HG02610 (cell line): ENCODE results near the gene RHBDD2.
"Not testable (repeated sequence)": the region's sequence is repeated elsewhere in the genome, so short reads cannot be mapped to it uniquely, and the experiment has no call there.

Experiments used
- ATAC-seq: cut with Tn5 transposase; IDR thresholded peaks from one replicate; pipeline ENCODE4 v1.9.1; 2021; ENCODE audit warnings: mild to moderate bottlenecking, moderate library complexity; ENCODE audit not compliant: unreplicated experiment

RHBDD2 gene

DNA sequence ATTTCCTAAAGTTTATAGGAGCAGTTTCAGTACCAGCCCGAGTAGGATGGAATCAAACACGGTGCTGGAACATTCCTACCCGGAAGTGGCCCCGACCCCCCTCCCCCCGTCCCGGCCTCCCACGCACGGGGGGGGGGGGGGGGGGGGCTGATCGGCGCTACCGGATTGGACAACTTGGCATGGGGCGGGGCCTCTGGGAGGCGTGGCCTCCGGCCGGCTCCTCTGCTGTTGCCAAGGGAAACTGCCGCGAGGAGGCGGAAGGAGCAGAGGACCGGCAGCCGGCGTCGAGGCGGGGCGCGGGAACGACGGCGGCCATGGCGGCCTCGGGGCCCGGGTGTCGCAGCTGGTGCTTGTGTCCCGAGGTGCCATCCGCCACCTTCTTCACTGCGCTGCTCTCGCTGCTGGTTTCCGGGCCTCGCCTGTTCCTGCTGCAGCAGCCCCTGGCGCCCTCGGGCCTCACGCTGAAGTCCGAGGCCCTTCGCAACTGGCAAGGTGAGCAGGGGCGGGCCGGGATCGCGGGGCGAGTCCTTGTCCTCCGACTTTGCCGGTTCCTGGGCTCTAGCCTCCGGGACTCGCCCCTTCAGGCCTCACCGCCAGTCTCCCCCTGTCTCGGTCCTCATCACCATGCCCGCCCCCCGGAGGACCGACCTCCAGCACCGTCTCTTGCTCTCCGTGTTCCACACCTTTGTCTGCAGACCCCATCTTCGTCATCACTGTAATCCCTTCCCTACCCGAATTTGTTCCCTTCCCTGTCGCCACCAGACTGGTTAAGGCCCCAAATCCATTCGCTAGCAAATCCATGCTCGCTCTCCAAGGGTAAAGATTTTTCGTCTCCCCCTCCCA, at the start of gene RHBDD2:
RHBDD2 (plus strand) TSS at position 266 of the 843 bp plus-strand sequence; CDS start at position 315, 49 bp downstream.
- peak; percentile 90 for ATAC-seq

DNA sequence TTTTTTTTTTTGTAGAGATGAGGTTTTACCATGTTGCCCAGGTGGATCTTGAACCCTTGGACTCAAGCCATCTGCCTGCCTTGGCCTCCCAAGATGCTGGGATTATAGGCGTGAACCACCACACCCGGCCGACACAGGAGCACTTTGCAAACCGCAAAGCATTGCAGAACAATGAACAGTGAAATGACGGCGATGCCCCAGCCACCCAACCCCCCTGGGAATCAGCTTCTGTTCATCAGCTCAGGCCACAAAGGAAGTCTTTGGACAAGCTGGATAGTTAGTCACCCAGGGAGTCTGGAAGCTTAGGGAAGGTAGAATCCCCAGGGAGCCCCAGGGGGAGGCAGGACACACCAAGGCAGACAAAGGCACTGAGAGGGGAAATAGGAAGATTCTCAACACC, 49.2 kb upstream of the RHBDD2 start:
- ATAC-seq = not testable (repeated sequence)

GRCh38 chr7:75830978-75831377, 47.9 kb upstream of the RHBDD2 start:
- no peak for ATAC-seq

DNA sequence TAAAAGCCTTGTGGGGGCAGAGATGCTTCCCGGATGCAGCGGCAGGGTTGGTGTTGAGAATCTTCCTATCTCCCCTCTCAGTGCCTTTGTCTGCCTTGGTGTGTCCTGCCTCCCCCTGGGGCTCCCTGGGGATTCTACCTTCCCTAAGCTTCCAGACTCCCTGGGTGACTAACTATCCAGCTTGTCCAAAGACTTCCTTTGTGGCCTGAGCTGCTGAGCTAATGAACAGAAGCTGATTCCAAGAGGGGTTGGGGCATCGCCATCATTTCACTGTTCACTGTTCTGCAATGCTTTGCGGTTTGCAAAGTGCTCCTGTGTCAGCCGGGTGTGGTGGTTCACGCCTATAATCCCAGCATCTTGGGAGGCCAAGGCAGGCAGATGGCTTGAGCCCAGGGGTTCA, 45.2 kb upstream of the RHBDD2 start:
- ATAC-seq = not testable (repeated sequence)

DNA sequence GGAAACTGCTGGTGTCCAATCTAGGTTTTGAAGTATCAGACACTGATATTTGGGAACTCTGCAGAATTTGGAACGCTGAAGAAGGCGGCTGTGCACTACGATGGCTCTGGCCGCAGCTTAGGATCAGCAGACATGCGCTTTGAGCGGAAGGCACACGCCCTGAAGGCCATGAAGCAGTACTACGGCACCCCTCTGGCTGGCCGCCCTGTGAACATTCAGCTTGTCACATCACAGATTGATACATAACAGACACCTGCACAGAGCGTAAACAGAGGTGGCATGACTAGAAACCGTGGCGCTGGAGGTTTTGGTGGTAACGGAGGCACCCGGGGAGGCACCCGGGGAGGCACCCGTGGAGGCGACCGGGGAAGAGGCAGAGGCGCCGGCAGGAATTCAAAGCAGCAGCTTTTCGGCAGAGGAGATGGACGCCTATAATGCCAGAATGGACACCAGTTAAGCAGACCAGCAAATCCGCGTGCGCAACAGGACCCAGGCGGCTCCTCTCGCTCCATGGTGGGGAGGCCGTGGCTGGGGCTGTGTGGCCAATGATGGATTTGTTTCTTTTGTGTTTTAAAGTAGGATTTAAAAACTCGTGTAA, 43.0 kb upstream of the RHBDD2 start:
- no peak for ATAC-seq

- no peak for ATAC-seq
Measured at GRCh38 chr7:75836798-75837197, 42.0 kb upstream of the RHBDD2 start.

GRCh38 chr7:75838281-75838930, 40.4 kb upstream of the RHBDD2 start:
- ATAC-seq = not testable (repeated sequence)

GRCh38 chr7:75840029-75840428, 38.8 kb upstream of the RHBDD2 start:
- ATAC-seq = no peak

GRCh38 chr7:75842836-75843446, 35.9 kb upstream of the RHBDD2 start:
- ATAC-seq = peak; percentile 92

GRCh38 chr7:75843613-75844116, 35.2 kb upstream of the RHBDD2 start:
- no peak for ATAC-seq

- ATAC-seq = no peak
Measured at GRCh38 chr7:75844158-75844557, 34.7 kb upstream of the RHBDD2 start.

DNA sequence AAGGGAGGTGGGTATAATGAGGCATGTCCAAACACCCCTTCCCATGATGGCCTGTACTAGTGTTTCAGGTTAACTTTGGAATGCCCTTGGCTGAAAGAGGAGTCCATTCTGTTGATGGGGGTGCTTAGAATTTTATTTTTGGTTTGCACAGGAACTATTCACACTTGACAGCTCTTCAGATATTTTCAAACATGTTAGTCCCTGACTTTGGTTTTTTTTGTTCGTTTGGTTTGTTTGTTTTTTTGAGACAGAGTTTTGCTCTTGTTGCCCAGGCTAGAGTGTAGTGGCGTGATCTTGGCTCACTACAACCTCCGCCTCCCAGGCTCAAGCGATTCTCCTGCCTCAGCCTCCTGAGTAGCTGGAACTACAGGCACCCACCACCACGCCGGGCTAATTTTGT, 33.7 kb upstream of the RHBDD2 start:
- not testable (repeated sequence) for ATAC-seq

DNA sequence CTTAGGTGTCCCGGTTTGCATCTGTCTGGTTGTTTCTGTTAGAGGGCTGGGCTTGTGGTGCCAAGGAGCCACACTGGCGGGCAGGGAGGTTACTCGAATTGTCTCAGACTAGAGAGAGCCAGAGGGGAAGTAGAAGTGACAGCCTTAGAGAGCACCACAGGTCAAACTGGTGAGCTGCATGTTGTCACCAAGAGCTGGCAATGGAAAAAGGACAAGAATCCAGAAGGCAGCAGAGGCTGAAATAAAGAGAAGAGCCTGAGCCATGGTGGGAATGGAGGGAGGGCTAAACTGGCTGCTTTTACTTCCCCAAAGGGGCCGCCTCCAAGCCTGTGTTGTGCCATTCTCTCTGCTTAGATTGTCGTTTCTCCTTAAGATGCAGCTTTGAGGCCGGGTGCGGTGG, 31.1 kb upstream of the RHBDD2 start:
- ATAC-seq = no peak

- ATAC-seq = no peak
Measured at GRCh38 chr7:75849573-75849972, 29.3 kb upstream of the RHBDD2 start.

- ATAC-seq = no peak
Measured at GRCh38 chr7:75850235-75850634, 28.6 kb upstream of the RHBDD2 start.

GRCh38 chr7:75854233-75854632, 24.6 kb upstream of the RHBDD2 start:
- ATAC-seq = no peak

GRCh38 chr7:75854813-75855345, 24.0 kb upstream of the RHBDD2 start:
- ATAC-seq = not testable (repeated sequence)

- ATAC-seq = no peak
Measured at GRCh38 chr7:75856536-75856935, 22.3 kb upstream of the RHBDD2 start.

GRCh38 chr7:75858410-75858809, 20.4 kb upstream of the RHBDD2 start:
- no peak for ATAC-seq

GRCh38 chr7:75861636-75862035, 17.2 kb upstream of the RHBDD2 start:
- ATAC-seq = no peak

- not testable (repeated sequence) for ATAC-seq
Measured at GRCh38 chr7:75864251-75864650, 14.6 kb upstream of the RHBDD2 start.
